AG10803 (cell line): ENCODE results near the gene ARSD.
"Not testable (repeated sequence)": the region's sequence is repeated elsewhere in the genome, so short reads cannot be mapped to it uniquely, and the experiment has no call there.

Experiments used
- DNase-seq: peaks from one replicate; pipeline ENCODE4 v3.0.0; 2010; ENCODE audit warnings: low read depth
- H3K4me3 ChIP-seq: 2 replicates; pipeline ENCODE4 v1.5.1; 2011; ENCODE audit warnings: mild to moderate bottlenecking, low read length, control low read depth
- CTCF ChIP-seq: conservative IDR thresholded peaks from 2 replicates; pipeline ENCODE4 v1.5.1; 2011; ENCODE audit warnings: mild to moderate bottlenecking, low read length, control low read depth, inconsistent platforms

ARSD gene

GRCh38 chrX:2910109-2910508 lies 19.0 kb downstream of the ARSD start:
- no peak overlapping the region for H3K4me3 ChIP-seq
- TF ChIP-seq CTCF = no peak
- no peak for DNase-seq

GRCh38 chrX:2908125-2908685 lies 20.9 kb downstream of the ARSD start:
- DNase-seq = no peak

GRCh38 chrX:2907295-2907694 lies 21.8 kb downstream of the ARSD start:
- no peak for DNase-seq
- no peak overlapping the region for H3K4me3 ChIP-seq
- TF ChIP-seq CTCF = no peak

More at GRCh38 chrX:2908125-2908685, 20.9 kb downstream of the ARSD start:
- no peak for TF ChIP-seq CTCF
- H3K4me3 ChIP-seq = no peak overlapping the region

GRCh38 chrX:2903366-2903765 lies 25.8 kb downstream of the ARSD start:
- no peak overlapping the region for H3K4me3 ChIP-seq
- DNase-seq = no peak
- no peak for TF ChIP-seq CTCF

GRCh38 chrX:2902841-2903240 lies 26.3 kb downstream of the ARSD start:
- DNase-seq = no peak
- TF ChIP-seq CTCF = no peak
- no peak overlapping the region for H3K4me3 ChIP-seq

- no peak for TF ChIP-seq CTCF
- no peak for DNase-seq
These were observed 27.6 kb downstream of the ARSD start for GRCh38 chrX:2901367-2902036.

GRCh38 chrX:2898846-2899512 lies 30.2 kb downstream of the ARSD start:
- no peak for DNase-seq
- no peak overlapping the region for H3K4me3 ChIP-seq
- TF ChIP-seq CTCF = no peak

More at GRCh38 chrX:2901367-2902036, 27.6 kb downstream of the ARSD start:
- H3K4me3 ChIP-seq = no peak overlapping the region

- DNase-seq, H3K4me3 ChIP-seq: not testable (repeated sequence)
These were observed 31.2 kb downstream of the ARSD start for GRCh38 chrX:2897690-2898623.
